Measurements from ENCODE around the gene HIF3A.

GRCh38 chr19:46371371-46371901 lies 74.6 kb downstream of the HIF3A start:
- TF ChIP-seq CTCF (conservative IDR thresholded peaks at IDR 0.05) (no peak), EZH2 (IDR thresholded peaks at IDR 0.05; ENCODE audit: low read depth) (no peak)

All from PC-9 (cell line).